Measurements from ENCODE around the gene PACS1.
A peak's percentile ranks its signal among the peaks of the same experiment; 100 is the strongest.
"Not testable (repeated sequence)": the region's sequence is repeated elsewhere in the genome, so short reads cannot be mapped to it uniquely, and the experiment has no call there.

PACS1 gene

DNA sequence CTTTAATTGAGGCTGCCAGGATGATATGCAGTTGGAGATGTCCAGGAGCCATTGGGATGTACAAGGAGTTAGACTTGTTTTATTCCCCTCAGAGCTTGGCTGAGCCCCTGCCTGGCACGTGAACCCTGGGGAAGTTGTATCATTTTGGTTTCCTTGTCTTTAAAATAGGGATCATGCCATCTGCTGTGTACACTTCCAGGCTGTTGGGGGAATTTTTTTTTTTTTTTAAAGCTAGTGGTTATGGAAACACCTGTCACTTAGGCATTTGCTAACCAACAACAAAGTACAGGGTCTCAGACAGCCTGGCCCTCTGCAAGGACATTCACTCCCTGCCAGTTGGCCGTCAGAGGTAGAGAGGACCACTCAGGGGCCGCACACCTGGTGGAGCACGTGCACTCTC lies 189.9 kb downstream of the PACS1 start:
- no peak for DNase-seq (ENCODE audit: low spot score)

DNA sequence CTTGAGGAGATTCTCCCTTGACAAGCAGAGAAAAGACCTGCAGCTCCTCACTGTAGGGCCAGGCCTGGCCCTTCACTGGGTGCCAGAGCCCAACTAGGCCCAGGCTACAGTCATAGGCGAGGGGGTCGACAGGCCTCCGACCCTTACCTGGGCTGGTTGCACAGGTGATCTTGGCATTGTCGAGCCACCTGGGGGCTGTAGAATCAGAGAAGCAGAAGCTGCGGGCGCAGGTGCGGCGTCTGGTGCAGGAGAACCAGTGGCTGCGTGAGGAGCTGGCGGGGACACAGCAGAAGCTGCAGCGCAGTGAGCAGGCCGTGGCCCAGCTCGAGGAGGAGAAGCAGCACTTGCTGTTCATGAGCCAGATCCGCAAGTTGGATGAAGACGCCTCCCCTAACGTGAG lies 191.5 kb downstream of the PACS1 start:
- no peak for DNase-seq (ENCODE audit: low spot score)

DNA sequence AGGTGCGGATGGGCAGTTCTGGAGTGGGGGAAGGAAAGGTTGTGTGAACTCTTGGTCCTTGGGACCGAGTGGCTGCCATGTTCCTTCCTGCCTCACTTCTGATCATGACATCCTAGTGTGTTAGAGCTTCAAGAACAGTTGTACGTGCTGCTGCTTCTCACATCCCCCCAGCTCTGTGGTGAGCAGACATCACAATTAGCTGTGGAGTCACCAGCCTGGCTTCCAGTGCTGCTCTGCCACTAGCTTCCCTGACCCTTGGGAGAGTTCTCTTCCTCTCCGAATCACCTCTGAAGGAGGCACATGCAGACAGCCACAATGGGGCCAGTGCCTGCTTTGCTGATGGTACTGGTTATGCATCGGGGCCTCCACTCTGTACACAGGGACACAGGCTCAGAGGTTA lies 192.1 kb downstream of the PACS1 start:
- DNase-seq (ENCODE audit: low spot score), result no peak

DNA sequence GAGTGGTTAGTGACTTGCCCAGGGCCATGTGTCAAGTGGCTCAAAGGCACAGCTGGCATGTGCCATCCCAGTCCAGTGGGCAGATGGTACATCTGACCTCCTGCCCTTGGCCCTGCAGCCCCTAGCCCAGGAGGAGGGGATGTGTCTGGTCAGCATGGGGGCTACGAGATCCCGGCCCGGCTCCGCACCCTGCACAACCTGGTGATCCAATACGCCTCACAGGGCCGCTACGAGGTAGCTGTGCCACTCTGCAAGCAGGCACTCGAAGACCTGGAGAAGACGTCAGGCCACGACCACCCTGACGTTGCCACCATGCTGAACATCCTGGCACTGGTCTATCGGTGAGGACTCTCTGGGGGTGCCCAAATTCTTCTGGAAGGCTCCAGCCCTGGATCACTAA lies 192.6 kb downstream of the PACS1 start:
- no peak for DNase-seq (ENCODE audit: low spot score)

DNA sequence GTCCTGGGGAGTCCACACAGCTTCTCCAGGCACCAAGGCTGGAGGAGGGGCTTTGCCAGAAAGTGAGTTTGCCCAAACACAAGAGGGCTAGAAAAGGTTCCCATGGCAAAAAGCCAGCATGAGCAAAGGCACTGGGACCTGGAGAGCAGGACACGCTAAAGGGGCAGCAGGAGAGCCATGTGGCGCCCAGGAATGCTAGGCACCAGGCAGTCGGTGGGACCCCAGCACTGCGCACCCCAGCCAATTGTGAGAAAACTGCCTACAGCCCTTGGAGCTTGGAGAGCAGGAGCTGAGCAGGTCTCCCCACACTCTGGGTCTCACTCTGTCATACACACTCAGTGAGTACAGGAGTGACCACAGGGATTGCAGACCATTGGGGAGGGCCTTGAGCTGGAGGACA lies 193.2 kb downstream of the PACS1 start:
- no peak for DNase-seq (ENCODE audit: low spot score)

DNA sequence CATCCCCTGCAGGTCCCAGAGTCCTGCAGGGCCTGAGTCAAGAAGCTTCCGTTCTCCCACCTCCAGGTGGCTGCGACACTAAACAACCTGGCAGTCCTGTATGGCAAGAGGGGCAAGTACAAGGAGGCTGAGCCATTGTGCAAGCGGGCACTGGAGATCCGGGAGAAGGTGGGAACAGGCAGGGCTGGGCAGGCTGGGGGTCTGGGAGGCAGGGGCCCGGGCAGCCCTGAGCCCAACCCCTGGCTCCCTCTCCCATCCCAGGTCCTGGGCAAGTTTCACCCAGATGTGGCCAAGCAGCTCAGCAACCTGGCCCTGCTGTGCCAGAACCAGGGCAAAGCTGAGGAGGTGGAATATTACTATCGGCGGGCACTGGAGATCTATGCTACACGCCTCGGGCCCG lies 193.7 kb downstream of the PACS1 start:
- DNase-seq (ENCODE audit: low spot score), result no peak

DNA sequence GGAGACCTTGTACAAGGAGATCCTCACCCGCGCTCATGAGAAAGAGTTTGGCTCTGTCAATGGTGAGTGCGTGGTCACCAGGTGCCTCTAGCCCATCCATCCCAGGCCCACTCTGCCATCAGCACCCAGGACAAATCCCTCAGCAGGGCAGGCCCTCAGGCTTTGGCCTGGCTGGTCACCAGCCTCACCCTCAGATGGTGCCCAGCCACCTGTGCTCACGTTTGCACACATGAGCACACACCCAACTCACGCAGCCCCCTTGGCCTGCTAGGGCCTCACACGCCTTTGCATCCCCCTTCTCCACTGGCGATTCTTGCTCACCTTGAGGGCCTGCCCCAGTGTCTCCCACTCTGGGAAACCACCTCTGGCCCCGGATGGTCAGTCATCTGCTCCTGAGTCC lies 194.3 kb downstream of the PACS1 start:
- no peak for DNase-seq (ENCODE audit: low spot score)

DNA sequence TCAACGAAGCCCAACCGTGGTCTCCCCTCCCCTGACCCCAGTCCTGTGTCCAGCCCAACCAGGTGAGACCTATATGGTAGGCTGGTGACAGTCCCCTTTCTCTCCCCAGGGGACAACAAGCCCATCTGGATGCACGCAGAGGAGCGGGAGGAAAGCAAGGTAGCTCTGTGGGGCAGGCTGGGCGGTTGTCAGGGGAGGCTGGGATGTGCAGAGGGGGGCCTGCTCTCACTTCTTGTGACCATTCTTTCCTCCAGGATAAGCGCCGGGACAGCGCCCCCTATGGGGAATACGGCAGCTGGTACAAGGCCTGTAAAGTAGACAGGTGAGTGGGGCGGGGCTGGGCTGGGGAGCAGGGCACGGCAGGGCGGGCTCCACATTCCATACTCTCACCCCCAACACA lies 194.8 kb downstream of the PACS1 start:
- DNase-seq (ENCODE audit: low spot score), result peak; percentile 68

DNA sequence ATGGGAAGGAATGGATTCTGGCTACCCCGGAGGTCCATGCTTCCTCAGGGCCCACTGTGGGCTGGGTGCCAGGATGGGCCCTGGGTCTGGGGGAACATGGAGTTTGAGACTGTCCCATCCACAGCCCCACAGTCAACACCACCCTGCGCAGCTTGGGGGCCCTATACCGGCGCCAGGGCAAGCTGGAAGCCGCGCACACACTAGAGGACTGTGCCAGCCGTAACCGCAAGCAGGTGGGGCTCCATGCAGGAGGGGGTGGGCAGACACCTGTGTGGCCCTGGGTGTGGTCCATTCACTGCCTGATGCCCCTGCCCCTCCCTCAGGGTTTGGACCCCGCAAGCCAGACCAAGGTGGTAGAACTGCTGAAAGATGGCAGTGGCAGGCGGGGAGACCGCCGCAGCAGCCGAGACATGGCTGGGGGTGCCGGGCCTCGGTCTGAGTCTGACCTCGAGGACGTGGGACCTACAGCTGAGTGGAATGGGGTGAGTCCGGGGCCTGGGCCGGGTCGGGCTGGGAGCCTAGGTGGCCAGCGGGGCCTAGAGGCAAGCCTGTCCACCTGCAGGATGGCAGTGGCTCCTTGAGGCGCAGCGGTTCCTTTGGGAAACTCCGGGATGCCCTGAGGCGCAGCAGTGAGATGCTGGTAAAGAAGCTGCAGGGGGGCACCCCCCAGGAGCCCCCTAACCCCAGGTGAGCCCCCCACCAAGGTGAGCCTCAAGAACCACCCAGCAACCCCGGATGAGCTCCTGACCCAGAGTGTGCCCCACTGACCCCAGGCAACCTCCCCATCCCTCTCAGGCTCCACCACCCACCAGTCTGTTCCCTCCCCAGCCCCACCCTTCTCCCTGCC lies 195.7 kb downstream of the PACS1 start:
- no peak for DNase-seq (ENCODE audit: low spot score)

DNA sequence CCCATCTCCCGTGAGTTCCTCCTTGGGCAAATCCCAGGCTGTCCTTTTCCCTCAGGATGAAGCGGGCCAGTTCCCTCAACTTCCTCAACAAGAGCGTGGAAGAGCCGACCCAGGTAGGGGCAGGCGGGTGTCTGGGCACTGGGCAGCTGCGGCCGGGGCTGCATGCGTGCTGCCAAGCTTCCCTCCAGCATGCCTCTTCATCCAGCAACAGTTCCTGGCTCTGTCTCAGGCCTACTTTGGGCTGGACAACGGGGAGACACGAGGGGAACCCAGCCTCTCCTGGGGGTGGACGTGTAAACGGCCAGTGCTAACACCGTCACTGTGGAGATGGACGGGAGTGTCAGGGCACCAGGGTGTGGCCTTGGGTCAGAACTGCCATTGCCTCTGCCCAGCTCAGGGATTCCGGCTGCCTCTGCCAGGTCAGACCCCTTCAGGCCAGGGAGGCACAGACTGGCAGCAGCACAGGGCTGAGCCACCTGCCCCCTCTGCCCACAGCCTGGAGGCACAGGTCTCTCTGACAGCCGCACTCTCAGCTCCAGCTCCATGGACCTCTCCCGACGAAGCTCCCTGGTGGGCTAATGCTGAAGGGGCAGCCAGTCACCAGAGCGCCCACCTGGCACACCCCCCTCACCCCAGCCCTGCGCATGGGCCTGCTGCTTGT lies 196.4 kb downstream of the PACS1 start:
- DNase-seq (ENCODE audit: low spot score), result no peak

DNA sequence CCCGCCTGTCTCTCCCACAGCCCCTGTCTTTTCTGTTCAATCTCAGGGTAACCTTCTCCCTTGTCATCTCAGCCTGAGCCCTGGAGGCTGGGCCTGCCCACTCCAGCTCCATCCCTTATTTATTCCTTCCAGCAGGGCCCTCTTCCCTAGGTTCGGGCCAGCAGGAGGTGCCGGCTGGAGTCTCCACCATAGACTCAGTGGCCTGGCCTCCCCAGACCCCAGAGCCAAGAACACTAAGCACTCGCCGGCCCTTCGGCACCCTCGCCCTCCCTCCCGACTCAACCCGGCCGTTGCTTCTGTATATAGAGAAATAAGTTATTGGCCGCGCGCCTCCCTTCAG lies 196.9 kb downstream of the PACS1 start:
- DNase-seq (ENCODE audit: low spot score), result peak; percentile 34

DNA sequence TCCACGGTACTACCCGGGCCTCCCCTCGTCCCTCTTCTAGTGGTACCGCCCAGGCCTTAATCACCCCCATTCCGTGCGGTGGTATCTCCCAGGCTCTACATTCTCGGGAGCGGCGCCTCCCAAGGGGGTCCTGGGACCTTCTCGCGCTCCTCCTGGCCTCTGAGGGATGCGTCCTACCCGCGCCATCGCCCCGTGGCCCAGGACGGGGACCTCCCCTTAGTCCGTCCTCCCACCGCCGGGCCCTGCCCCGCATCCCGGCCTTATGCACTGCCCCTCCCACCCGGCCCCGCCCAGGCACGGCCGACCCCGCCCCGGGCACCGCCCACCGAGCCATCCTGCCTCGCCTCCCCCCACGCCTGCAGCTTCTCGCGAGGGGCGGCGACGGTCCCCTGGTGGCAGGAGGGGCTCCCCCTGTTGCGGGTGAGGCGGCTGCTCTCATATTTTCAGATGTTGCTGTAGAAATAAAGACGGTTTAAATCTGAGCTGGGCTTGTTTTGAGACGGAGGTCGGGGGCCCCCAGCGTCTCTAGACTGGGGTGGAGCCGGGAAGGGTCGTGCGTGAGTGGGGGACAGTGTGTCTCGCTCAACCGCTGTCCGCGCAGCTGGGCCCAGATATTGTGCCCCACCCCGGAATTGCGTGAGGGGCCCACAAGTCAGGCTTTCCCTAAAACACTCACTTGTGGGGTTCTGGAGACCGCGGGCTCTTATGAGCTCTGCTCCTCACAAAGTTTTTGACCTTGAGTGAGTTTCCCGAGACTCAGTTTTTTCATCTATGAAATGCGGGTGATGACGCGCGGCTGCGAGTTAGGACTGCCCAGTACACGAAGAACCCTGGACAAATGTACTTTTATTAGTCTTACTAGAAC lies 197.5 kb downstream of the PACS1 start:
- DNase-seq (ENCODE audit: low spot score), result peak; percentile 90

DNA sequence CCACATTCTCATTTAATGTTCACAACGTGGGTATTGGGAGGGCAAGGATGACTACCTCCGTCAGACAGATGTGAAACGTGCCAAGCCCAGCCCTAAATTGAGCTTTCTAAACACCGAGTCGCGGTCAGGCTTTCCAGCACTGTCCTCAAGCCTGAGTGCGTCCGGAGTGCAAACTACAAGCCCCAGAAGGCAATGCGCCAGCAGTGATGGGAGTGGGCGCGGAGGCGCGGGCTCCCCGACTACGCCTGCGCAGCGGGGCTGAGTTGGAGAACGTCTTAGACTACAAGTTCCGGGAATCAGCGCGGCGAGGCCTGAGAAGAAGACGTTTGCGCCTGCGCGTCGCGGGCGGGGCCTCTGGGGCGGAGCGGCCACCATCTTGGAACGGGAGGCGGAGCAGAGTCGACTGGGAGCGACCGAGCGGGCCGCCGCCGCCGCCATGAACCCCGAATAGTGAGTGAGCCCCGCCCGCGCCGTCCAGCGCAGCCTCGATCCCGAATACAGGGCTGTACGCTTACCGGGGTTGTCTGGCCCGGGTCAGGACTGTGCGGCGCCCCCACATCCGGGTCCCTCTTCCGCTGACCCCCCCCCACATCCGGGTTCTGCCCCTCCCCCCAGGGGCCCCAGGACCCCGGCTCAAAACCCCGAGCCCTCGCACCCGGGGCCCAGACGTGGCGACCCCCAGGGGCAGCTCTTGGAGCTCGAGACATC lies 198.3 kb downstream of the PACS1 start, which contains the start of gene RAB1B:
RAB1B (plus strand) TSS at position 396 of the 708 bp plus-strand sequence; CDS start at position 437, 41 bp downstream.
- DNase-seq (ENCODE audit: low spot score), result peak; percentile 95

DNA sequence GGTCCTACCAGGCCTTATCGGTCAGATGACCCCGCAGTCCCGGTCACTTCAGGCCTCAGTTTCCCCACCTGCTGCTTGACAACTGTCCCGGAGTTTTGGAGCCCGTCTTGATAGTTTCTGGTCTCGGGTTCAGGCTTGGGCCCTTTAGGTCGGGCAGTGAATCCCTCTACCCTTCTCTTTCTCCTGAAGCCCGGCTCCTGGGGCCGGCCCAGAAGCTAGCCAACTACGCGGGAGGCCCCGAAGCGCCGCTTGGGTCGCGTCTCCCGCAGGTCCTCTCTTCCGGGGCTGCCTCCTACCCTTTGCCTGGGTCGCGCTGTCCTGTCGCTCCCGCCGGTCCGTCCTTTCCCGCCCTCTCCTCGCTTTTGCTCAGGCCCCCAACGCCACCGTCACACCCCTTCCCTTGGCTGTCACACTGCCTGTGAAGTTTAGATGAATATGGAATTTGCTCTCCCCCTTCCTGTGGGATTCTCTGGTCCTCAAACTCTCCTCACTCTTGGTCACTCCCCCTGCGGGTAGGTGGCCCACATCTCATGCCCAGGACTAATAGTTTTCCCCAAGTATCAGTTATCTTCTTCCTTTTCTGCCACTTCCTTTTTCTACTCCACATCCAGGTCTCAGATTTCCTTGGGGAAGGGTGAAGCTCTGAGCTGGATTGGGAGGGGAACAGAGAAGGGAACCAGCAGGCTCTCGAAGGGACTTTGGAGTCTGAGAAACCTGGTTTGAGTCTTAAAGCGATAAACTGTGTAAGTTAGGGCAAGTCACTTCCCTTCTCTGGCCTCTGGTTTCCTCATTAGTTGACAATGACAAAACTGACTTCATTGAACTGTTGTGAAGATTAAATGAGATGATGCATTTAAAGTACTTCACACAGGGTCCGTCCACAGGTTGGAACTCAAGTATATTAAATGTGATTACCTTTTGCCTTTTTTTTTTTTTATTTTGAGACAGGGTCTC lies 199.2 kb downstream of the PACS1 start:
- DNase-seq (ENCODE audit: low spot score), result peak; percentile 59

DNA sequence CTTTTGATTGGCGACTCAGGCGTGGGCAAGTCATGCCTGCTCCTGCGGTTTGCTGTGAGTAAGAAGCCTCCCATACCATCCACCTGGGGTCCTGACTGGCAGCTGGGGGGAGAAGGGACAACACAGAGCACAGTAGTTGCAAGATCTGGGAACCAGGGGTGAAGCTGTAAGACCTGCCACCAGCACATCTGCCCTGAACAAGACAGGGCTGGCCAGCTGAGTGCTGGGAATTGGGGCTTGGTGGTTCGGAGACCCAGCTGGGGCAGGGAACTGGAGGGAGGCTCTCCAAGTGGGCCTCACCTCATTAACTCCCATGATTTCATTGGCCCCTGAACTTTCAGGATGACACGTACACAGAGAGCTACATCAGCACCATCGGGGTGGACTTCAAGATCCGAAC lies 201.7 kb downstream of the PACS1 start:
- no peak for DNase-seq (ENCODE audit: low spot score)

DNA sequence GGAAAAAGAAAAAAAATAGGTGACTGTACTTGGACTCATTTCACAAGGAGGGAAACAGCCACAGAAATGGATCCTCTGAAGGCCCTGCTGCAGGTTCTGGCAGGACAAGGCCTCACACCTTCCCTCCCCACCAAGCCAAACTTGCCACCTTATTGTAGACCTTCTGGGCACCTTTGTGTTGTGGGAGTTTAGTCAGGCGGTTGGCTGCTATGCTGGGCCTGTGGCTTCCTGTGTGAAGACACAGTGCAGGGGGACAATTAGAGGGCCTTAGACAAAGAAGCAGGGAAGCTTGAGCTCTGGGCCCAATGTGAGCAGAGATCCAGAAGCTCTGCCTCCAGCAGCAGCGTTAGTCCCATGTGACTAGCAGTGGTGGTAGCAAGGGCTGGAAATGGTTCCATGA lies 202.5 kb downstream of the PACS1 start:
- no peak for DNase-seq (ENCODE audit: low spot score)

DNA sequence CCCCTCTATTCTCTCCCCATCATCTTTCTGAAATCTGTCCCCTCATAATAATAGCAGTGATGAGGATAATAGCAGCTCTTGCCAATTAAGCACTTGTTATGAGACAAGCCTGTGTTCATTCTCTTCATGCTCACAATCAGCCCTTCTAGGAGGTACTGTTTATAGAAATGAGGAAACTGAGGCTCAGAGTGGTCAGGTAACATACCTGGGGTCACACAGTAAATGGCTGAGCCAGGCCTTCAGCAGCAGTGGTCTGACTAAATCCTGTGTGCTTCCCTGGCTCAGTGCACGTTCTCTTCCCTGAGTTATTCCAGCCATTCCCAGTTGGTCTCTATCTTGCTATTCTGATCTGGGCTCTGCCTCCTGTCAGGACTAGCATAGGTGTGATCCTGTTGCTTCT lies 204.1 kb downstream of the PACS1 start:
- no peak for DNase-seq (ENCODE audit: low spot score)

DNA sequence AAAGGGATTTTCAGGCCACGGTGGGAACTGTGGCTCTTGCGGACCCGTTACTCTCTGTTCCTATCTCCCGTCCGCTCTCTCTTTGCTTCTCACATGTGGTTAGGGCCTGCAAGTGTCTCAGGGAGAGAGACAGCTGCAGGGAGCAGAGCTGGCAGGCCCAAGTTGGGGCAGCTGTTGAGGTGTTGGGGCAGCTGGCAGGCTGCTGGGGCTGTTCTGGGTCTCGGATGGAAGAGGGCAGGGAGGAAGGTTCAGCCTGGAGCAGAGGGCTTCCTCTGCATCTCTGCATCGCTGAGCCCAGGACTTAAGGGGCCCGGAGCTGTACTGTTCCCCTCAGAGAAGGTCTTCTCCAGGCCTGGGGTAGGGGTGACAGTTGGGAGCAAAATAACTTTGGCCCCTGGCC lies 205.3 kb downstream of the PACS1 start:
- DNase-seq (ENCODE audit: low spot score), result no peak

DNA sequence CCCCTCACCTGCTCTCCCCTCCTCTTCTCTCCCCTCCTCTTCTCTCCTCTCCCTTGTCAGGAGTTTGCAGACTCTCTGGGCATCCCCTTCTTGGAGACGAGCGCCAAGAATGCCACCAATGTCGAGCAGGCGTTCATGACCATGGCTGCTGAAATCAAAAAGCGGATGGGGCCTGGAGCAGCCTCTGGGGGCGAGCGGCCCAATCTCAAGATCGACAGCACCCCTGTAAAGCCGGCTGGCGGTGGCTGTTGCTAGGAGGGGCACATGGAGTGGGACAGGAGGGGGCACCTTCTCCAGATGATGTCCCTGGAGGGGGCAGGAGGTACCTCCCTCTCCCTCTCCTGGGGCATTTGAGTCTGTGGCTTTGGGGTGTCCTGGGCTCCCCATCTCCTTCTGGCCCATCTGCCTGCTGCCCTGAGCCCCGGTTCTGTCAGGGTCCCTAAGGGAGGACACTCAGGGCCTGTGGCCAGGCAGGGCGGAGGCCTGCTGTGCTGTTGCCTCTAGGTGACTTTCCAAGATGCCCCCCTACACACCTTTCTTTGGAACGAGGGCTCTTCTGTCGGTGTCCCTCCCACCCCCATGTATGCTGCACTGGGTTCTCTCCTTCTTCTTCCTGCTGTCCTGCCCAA lies 206.0 kb downstream of the PACS1 start:
- no peak for DNase-seq (ENCODE audit: low spot score)

DNA sequence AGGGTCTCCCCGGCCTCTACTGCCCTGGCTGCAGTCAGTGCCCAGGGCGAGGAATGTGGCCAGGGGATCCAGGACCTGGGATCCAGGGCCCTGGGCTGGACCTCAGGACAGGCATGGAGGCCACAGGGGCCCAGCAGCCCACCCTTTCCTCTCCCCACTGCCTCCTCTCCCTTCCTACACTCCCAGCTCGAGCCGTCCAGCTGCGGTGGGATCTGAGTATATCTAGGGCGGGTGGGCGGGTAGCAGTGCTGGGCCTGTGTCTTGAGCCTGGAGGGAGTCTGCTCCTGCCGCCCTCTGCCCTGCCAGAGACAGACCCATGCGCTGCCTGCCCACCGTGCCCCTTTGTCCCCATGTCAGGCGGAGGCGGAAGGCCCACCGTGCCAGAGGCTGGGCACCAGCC lies 206.5 kb downstream of the PACS1 start:
- DNase-seq (ENCODE audit: low spot score), result not testable (repeated sequence)

Data from iPS-NIHi11 (cell line).